Stomach (tissue), 9 donors: ENCODE data around the gene MLIP. TPM values are rescaled to one million over a fixed set of nuclear protein-coding genes. Genes with fewer than 3 reads are reported as not detected.

Experiments used
- DNase-seq, 2 donors: peaks; one replicate each; pipeline versions ENCODE4 v3.0.0 to v3.0.0-alpha.2; 2013 to 2019
- H3K27ac ChIP-seq, 5 donors: fragments of 200-600 bp in 4 of 5; sonication (generic) in 4 of 5; one replicate each; pipeline ENCODE4 v1.5.1; 2013 to 2019; ENCODE audit warnings: mild to moderate bottlenecking in 1 of 5, moderate library complexity in 1 of 5
- H3K27me3 ChIP-seq, 3 donors: fragments of 200-600 bp; sonication (generic); one replicate each; pipeline ENCODE4 v1.5.1; 2017 to 2019; ENCODE audit warnings: mixed run types in 1 of 3
- H3K36me3 ChIP-seq, 4 donors: fragments of 200-600 bp; sonication (generic); 1 replicate in 3 of 4; 2 replicates in 1 of 4; pipeline ENCODE4 v1.5.1; 2016 to 2019
- H3K4me1 ChIP-seq, 4 donors: fragments of 200-600 bp; sonication (generic); one replicate each; pipeline ENCODE4 v1.5.1; 2016 to 2019
- H3K4me3 ChIP-seq, 4 donors: fragments of 200-600 bp; sonication (generic) in 3 of 4; one replicate each; pipeline ENCODE4 v1.5.1; 2016 to 2019; ENCODE audit warnings: mild to moderate bottlenecking in 1 of 4
- H3K9me3 ChIP-seq, 4 donors: fragments of 200-600 bp; sonication (generic); one replicate each; pipeline ENCODE4 v1.5.1; 2016 to 2019
- EP300 ChIP-seq: sonication (generic); formaldehyde crosslinking; IDR thresholded peaks from one replicate; pipeline ENCODE4 v1.6.1; 2017; ENCODE audit warnings: antibody characterized with exemption
- POLR2A ChIP-seq, 4 donors: fragments of 450-650 bp; IDR thresholded peaks; one replicate each; pipeline ENCODE4 v1.6.1; 2016; ENCODE audit warnings: antibody characterized with exemption in 4 of 4, control low read depth in 2 of 4, mild to moderate bottlenecking in 1 of 4, moderate library complexity in 1 of 4
- POLR2AphosphoS5 ChIP-seq, 3 donors: sonication (generic); formaldehyde crosslinking; IDR thresholded peaks; one replicate each; pipeline ENCODE4 v1.6.1; 2016; ENCODE audit warnings: antibody characterized with exemption in 3 of 3
- WGBS, 5 donors: extraction: QIAGEN DNeasy Blood & Tissue Kit in 3 of 5; methylation state at CpG; one replicate each; pipeline versions ENCODE4 v1.1.5 to v1.1.7; 2013 to 2018; 5-methylcytosine and 5-hydroxymethylcytosine counted together
- intact Hi-C: fragments of 100-400 bp; cut with DNase I; formaldehyde crosslinking; loops from one replicate; pipeline ENCODE4 v1.15.1; 2023; ENCODE audit warnings: low total_unique reads
- polyA plus RNA-seq, 3 donors: library from polyadenylated mRNA; stranded (reverse); fragments of 200-250 nt; gene quantifications; one replicate each; pipeline ENCODE4 v1.2.3, GENCODE V29; 2013
- total RNA-seq, 5 donors: library from RNA; depleted of rRNA; stranded (reverse); fragments of >200 nt; gene quantifications; one replicate each; pipeline versions ENCODE4 v1.1.0 to v1.2.3, GENCODE V29; 2014 to 2016
- TF ChIP-seq, protein P1 (sequence below), 7 experiments: fragments of 450-650 bp in 4 of 7; fragments of 200-600 bp in 3 of 7; sonication (generic) in 3 of 7; IDR thresholded peaks; one replicate each; pipeline ENCODE4 v1.5.1; 2016 to 2019; ENCODE audit warnings: antibody characterized with exemption in 7 of 7, control low read depth in 2 of 7, mild to moderate bottlenecking in 1 of 7
- donor health status: healthy with polysubstance abuse.
- donor health status: Bipolar disorder and iron deficiency.
- donor health status: healthy.

The MLIP gene
- total and polyA plus RNA-seq, 8 donors = 0.48 TPM; not detected in 7

DNA sequence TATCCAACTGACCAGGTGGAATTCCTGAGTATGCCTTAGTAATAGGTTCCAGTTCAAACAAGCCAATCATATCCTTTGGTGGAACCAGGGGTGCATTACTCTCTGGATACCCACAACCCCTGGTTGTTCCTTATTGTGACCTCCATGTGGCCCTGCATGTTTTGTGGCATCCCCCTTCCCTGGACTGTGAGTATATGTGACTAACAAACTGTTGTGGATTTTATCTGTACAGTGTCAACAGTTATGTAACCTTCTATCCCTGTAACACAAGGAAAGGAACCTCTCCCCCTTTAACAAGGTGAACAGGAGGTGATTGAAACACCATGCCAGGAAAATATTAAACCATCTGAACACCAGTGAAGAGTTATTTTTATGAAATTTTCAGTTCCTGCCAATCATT lies 46.2 kb downstream of the MLIP start:
- Histone ChIP-seq H3K4me3 (no peak overlapping the region), H3K27me3 (no peaks in the 10 kb centered on the region), H3K27ac (no peak overlapping the region), H3K4me1 (no peaks in the 10 kb centered on the region), H3K36me3 (no peaks in the 10 kb centered on the region), H3K9me3 (no peaks in the 10 kb centered on the region)
- DNase-seq = no peak
- intact Hi-C loops = no loop called here
- TF ChIP-seq POLR2AphosphoS5 (IDR thresholded peaks at IDR 0.05) = no peak

- TF ChIP-seq EP300 (no peak), POLR2A (IDR thresholded peaks at IDR 0.05) (no peak), POLR2AphosphoS5 (IDR thresholded peaks at IDR 0.05) (no peak)
- TF ChIP-seq, protein P1, sequence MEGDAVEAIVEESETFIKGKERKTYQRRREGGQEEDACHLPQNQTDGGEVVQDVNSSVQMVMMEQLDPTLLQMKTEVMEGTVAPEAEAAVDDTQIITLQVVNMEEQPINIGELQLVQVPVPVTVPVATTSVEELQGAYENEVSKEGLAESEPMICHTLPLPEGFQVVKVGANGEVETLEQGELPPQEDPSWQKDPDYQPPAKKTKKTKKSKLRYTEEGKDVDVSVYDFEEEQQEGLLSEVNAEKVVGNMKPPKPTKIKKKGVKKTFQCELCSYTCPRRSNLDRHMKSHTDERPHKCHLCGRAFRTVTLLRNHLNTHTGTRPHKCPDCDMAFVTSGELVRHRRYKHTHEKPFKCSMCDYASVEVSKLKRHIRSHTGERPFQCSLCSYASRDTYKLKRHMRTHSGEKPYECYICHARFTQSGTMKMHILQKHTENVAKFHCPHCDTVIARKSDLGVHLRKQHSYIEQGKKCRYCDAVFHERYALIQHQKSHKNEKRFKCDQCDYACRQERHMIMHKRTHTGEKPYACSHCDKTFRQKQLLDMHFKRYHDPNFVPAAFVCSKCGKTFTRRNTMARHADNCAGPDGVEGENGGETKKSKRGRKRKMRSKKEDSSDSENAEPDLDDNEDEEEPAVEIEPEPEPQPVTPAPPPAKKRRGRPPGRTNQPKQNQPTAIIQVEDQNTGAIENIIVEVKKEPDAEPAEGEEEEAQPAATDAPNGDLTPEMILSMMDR (IDR thresholded peaks at IDR 0.05) = no peak
- intact Hi-C loops = no loop called here
- DNase-seq = no peak
Measured at GRCh38 chr6:54173089-54173488, 61.8 kb downstream of the MLIP start.

GRCh38 chr6:54179152-54179551 lies 67.9 kb downstream of the MLIP start:
- WGBS, 5 donors = 0 to 32% (median 0%) methylated on average over 1 of the region's 1 CpG
- H3K4me3 ChIP-seq = no peak overlapping the region
- no peaks in the 10 kb centered on the region for H3K4me1 ChIP-seq
- intact Hi-C loops = no loop called here
- no peaks in the 10 kb centered on the region for H3K27me3 ChIP-seq
- H3K9me3 ChIP-seq = no peaks in the 10 kb centered on the region
- DNase-seq = no peak
- H3K27ac ChIP-seq = no peak overlapping the region
- H3K36me3 ChIP-seq = no peaks in the 10 kb centered on the region
- TF ChIP-seq POLR2A (IDR thresholded peaks at IDR 0.05) (no peak), POLR2AphosphoS5 (IDR thresholded peaks at IDR 0.05) (no peak), EP300 (no peak)
- TF ChIP-seq, protein P1 (IDR thresholded peaks at IDR 0.05) = no peak

More at GRCh38 chr6:54173089-54173488, 61.8 kb downstream of the MLIP start:
- Histone ChIP-seq H3K27ac (no peak overlapping the region), H3K27me3 (no peaks in the 10 kb centered on the region), H3K4me1 (no peaks in the 10 kb centered on the region), H3K36me3 (no peaks in the 10 kb centered on the region), H3K9me3 (no peaks in the 10 kb centered on the region), H3K4me3 (no peak overlapping the region)

DNA sequence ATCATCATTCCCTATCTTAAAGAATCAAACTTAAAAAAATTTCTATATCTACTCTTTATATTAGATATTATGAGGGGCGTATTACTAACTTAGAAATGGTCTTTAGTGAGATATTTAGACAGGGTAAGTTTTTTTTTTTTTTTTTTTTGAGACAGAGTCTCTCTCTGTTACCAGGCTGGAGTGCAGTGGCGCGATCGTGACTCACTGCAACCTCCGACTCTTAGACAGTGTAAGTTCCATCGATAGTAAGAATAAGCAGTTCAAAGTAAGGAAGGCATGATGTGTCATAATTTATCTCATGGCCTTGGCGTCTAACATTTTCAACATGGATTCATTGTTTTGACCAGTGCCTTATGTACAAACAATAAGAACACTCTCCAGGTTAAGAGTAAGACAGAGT lies 72.4 kb downstream of the MLIP start:
- intact Hi-C loops = no loop called here
- 82 to 93% (median 91%) methylated on average over 7 of the region's 7 CpGs for WGBS, 5 donors
- H3K27me3 ChIP-seq = no peaks in the 10 kb centered on the region

GRCh38 chr6:54185885-54186284 lies 74.6 kb downstream of the MLIP start:
- Histone ChIP-seq H3K36me3 (no peaks in the 10 kb centered on the region), H3K27ac (no peak overlapping the region), H3K27me3 (no peaks in the 10 kb centered on the region), H3K9me3 (no peaks in the 10 kb centered on the region), H3K4me1 (no peaks in the 10 kb centered on the region), H3K4me3 (no peak overlapping the region)
- WGBS, 5 donors = 73 to 100% (median 90%) methylated on average over 1 of the region's 1 CpG
- no peak for TF ChIP-seq POLR2A (IDR thresholded peaks at IDR 0.05)
- TF ChIP-seq, protein P1 (IDR thresholded peaks at IDR 0.05) = no peak
- no peak for TF ChIP-seq EP300
- no peak for TF ChIP-seq POLR2AphosphoS5 (IDR thresholded peaks at IDR 0.05)
- DNase-seq = no peak
- intact Hi-C loops = no loop called here

More for the DNA sequence above, 72.4 kb downstream of the MLIP start:
- Histone ChIP-seq H3K4me1 (no peaks in the 10 kb centered on the region), H3K4me3 (no peak overlapping the region), H3K27ac (no peak overlapping the region), H3K9me3 (no peaks in the 10 kb centered on the region), H3K36me3 (no peaks in the 10 kb centered on the region)
- no peak for DNase-seq
- TF ChIP-seq, protein P1 (IDR thresholded peaks at IDR 0.05) = no peak
- TF ChIP-seq EP300 (no peak), POLR2A (IDR thresholded peaks at IDR 0.05) (no peak), POLR2AphosphoS5 (IDR thresholded peaks at IDR 0.05) (no peak)
